K562 (cell line): ENCODE results near the gene SPAG4. TPM values are rescaled to one million over a fixed set of nuclear protein-coding genes. Genes with fewer than 3 reads are reported as not detected.
A peak's percentile ranks its signal among the peaks of the same experiment; 100 is the strongest.

Source experiments
- CHCHD3 ChIP-seq: fragments of 250-450 bp; sonication (Bioruptor Pico); IDR thresholded peaks from 2 replicates; pipeline ENCODE4 v2.1.2; 2022; ENCODE audit warnings: mild to moderate bottlenecking
- DPF2 ChIP-seq: fragments of 450-650 bp; IDR thresholded peaks from 2 replicates; pipeline ENCODE4 v1.6.1; 2016
- ELF2 ChIP-seq: fragments of 250-450 bp; sonication (Bioruptor Pico); IDR thresholded peaks from 2 replicates; pipeline ENCODE4 v1.5.0; 2021; ENCODE audit warnings: mild to moderate bottlenecking
- HCFC1 ChIP-seq: IDR thresholded peaks from 2 replicates; pipeline ENCODE4 v1.6.1; 2012; ENCODE audit warnings: low read depth, low read length, improper control_type of control experiment
- HNRNPUL1 ChIP-seq: fragments of 200-400 bp; formaldehyde crosslinking; IDR thresholded peaks from 2 replicates; pipeline ENCODE4 v1.6.1; 2017; ENCODE audit warnings: low read length
- KDM1A ChIP-seq, 2 experiments: fragments of 450-650 bp; IDR thresholded peaks; 2 replicates each; pipeline ENCODE4 v1.6.1; 2016; ENCODE audit warnings: mild to moderate bottlenecking in 2 of 2
- MAFF ChIP-seq: IDR thresholded peaks from 2 replicates; pipeline ENCODE4 v1.6.1; 2012; ENCODE audit warnings: low read length, improper control_type of control experiment
- POLR2G ChIP-seq: fragments of 200-400 bp; formaldehyde crosslinking; IDR thresholded peaks from 2 replicates; pipeline ENCODE4 v1.6.1; 2017; ENCODE audit warnings: low read depth, mild to moderate bottlenecking, antibody characterized with exemption, low read length, moderate library complexity
- SMAD4 ChIP-seq: fragments of 250-450 bp; sonication (Bioruptor Pico); conservative IDR thresholded peaks from 2 replicates; pipeline ENCODE4 v1.8.0; 2021; ENCODE audit warnings: inconsistent platforms, mild to moderate bottlenecking, moderate library complexity
- TSC22D4 ChIP-seq: fragments of 450-650 bp; IDR thresholded peaks from 2 replicates; pipeline ENCODE4 v1.6.1; 2016; ENCODE audit warnings: missing genetic modification characterization, missing biosample characterization, control low read depth
- ZBTB9 ChIP-seq: fragments of 450-650 bp; formaldehyde crosslinking; IDR thresholded peaks from 2 replicates; pipeline ENCODE4 v1.4.0; 2020; ENCODE audit warnings: mild to moderate bottlenecking, moderate library complexity
- ZNF79 ChIP-seq: fragments of 250-450 bp; sonication (Bioruptor Pico); IDR thresholded peaks from 2 replicates; pipeline ENCODE4 v1.4.0; 2020; ENCODE audit warnings: low read depth, mild to moderate bottlenecking, moderate library complexity
- polyA plus RNA-seq, 8 experiments: library from polyadenylated mRNA; depleted of rRNA in 4 of 8; stranded (reverse) in 5 of 8; unstranded in 3 of 8; fragments of >200 nt; fragmentation: Nextera tagmentation in 2 of 8; fragmentation: Illumina TruSeq in 1 of 8; extraction: Ambion mirVana in 2 of 8; extraction: Trizol in 1 of 8; gene quantifications; 2 replicates each; pipeline versions ENCODE4 v1.2.1 to v1.2.3, GENCODE V29; 2011 to 2014; ENCODE audit warnings: inconsistent platforms in 1 of 8, missing spikeins in 1 of 8
- total RNA-seq, 7 experiments: library from RNA; depleted of rRNA in 6 of 7; stranded (reverse); fragments of >200 nt in 6 of 7; fragmentation: Illumina TruSeq in 2 of 7; extraction: Trizol in 2 of 7; gene quantifications; 2 replicates each; pipeline versions ENCODE4 v1.2.1 to v1.2.3, GENCODE V29; 2011 to 2021; ENCODE audit warnings: low replicate concordance in 1 of 7
- TF ChIP-seq, protein P1 (sequence below): sonication (generic); formaldehyde crosslinking; IDR thresholded peaks from 2 replicates; pipeline ENCODE4 v1.8.1; 2023; ENCODE audit warnings: mild to moderate bottlenecking, missing genetic modification reagents
- TF ChIP-seq, protein P2 (sequence below): fragments of 450-650 bp; conservative IDR thresholded peaks from 2 replicates; pipeline ENCODE4 v1.6.1; 2016; ENCODE audit warnings: missing genetic modification characterization, low read depth, mild to moderate bottlenecking, missing compliant biosample characterization, moderate library complexity
- TF ChIP-seq, protein P3 (sequence below): fragments of 450-650 bp; IDR thresholded peaks from 2 replicates; pipeline ENCODE4 v1.6.1; 2016; ENCODE audit warnings: mild to moderate bottlenecking
- TF ChIP-seq, protein P4 (sequence below): fragments of 250-450 bp; sonication (Bioruptor Pico); IDR thresholded peaks from 2 replicates; pipeline ENCODE4 v1.4.0; 2020; ENCODE audit warnings: mild to moderate bottlenecking, moderate library complexity

Gene SPAG4
- total and polyA plus RNA-seq, 9 of the 15 experiments (the other 6 are each of a cell fraction or from before 2014, with no cell fraction given) = 1.6 to 11.4 (median 4.6) TPM

DNA sequence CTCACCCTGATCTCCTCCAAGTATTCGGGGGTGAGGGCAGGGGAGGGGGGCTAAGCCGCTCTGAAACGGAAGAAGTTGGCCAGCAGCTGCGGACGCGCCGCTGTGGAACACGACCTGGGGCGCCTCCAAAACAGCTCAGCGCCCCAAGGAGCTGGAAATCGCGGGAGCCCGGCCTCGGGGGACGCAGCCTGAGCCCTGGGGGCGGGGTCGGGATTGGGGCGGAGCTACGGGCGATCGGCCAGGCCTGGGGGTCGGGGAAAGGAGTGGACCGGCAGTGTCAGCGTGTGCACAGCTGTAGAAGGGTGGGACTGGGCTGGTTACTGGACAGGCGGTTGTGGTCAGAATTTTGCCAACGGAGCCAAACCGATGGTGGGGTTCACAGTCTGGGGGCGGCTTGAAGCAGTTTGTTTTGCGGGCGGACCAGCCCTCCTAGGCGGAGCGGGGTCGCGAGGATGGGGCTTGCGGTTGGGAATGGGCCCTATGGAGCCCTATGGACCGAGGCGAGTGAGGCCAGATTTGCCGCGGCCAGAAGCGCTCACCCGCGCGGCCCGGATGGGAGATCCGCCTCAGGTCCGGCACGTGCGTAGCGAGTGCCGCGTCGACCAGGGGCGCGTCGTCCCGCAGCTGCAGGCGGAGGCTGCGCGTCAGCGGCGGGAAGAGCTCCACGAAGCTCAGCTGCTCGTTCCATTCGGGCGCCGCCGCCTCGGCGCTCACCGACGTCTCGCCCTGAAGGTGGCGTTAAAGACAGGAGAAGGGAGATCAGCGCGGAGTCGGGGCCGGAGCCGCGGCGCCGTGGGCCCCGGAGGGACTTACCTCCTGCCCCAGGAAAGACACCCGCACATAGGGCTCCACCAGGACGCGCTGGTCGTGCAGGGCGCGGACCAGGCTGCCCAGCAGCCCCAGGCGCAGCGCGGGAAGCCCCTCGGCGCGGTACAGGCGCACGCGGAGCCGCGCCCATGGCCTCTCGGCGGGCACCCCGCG is 14.3 kb upstream of the SPAG4 start (continued):
- TF ChIP-seq, protein P1, sequence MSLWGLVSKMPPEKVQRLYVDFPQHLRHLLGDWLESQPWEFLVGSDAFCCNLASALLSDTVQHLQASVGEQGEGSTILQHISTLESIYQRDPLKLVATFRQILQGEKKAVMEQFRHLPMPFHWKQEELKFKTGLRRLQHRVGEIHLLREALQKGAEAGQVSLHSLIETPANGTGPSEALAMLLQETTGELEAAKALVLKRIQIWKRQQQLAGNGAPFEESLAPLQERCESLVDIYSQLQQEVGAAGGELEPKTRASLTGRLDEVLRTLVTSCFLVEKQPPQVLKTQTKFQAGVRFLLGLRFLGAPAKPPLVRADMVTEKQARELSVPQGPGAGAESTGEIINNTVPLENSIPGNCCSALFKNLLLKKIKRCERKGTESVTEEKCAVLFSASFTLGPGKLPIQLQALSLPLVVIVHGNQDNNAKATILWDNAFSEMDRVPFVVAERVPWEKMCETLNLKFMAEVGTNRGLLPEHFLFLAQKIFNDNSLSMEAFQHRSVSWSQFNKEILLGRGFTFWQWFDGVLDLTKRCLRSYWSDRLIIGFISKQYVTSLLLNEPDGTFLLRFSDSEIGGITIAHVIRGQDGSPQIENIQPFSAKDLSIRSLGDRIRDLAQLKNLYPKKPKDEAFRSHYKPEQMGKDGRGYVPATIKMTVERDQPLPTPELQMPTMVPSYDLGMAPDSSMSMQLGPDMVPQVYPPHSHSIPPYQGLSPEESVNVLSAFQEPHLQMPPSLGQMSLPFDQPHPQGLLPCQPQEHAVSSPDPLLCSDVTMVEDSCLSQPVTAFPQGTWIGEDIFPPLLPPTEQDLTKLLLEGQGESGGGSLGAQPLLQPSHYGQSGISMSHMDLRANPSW (CRISPR knock-in tag) = peak; percentile 76; the same call in 1 of the 2 replicates
- TF ChIP-seq TSC22D4 (tag) (no peak), MAFF (no peak), SMAD4 (peak; percentile 81), HCFC1 (no peak), HNRNPUL1 (no peak), DPF2 (0 out of 2 replicates have a peak, but pooled peaks have one; percentile 15), ZBTB9 (CRISPR knock-in tag) (no peak), POLR2G (peak; percentile 78), CHCHD3 (CRISPR knock-in tag) (no peak), ZNF79 (CRISPR knock-in tag) (no peak), ELF2 (CRISPR knock-in tag) (no peak), KDM1A (IDR thresholded peaks at IDR 0.05) (no peak; a peak in 1 of 4 replicates)
- TF ChIP-seq, protein P2, sequence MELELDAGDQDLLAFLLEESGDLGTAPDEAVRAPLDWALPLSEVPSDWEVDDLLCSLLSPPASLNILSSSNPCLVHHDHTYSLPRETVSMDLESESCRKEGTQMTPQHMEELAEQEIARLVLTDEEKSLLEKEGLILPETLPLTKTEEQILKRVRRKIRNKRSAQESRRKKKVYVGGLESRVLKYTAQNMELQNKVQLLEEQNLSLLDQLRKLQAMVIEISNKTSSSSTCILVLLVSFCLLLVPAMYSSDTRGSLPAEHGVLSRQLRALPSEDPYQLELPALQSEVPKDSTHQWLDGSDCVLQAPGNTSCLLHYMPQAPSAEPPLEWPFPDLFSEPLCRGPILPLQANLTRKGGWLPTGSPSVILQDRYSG (tag) = no peak
- TF ChIP-seq, protein P3, sequence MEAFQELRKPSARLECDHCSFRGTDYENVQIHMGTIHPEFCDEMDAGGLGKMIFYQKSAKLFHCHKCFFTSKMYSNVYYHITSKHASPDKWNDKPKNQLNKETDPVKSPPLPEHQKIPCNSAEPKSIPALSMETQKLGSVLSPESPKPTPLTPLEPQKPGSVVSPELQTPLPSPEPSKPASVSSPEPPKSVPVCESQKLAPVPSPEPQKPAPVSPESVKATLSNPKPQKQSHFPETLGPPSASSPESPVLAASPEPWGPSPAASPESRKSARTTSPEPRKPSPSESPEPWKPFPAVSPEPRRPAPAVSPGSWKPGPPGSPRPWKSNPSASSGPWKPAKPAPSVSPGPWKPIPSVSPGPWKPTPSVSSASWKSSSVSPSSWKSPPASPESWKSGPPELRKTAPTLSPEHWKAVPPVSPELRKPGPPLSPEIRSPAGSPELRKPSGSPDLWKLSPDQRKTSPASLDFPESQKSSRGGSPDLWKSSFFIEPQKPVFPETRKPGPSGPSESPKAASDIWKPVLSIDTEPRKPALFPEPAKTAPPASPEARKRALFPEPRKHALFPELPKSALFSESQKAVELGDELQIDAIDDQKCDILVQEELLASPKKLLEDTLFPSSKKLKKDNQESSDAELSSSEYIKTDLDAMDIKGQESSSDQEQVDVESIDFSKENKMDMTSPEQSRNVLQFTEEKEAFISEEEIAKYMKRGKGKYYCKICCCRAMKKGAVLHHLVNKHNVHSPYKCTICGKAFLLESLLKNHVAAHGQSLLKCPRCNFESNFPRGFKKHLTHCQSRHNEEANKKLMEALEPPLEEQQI = no peak
- TF ChIP-seq, protein P4, sequence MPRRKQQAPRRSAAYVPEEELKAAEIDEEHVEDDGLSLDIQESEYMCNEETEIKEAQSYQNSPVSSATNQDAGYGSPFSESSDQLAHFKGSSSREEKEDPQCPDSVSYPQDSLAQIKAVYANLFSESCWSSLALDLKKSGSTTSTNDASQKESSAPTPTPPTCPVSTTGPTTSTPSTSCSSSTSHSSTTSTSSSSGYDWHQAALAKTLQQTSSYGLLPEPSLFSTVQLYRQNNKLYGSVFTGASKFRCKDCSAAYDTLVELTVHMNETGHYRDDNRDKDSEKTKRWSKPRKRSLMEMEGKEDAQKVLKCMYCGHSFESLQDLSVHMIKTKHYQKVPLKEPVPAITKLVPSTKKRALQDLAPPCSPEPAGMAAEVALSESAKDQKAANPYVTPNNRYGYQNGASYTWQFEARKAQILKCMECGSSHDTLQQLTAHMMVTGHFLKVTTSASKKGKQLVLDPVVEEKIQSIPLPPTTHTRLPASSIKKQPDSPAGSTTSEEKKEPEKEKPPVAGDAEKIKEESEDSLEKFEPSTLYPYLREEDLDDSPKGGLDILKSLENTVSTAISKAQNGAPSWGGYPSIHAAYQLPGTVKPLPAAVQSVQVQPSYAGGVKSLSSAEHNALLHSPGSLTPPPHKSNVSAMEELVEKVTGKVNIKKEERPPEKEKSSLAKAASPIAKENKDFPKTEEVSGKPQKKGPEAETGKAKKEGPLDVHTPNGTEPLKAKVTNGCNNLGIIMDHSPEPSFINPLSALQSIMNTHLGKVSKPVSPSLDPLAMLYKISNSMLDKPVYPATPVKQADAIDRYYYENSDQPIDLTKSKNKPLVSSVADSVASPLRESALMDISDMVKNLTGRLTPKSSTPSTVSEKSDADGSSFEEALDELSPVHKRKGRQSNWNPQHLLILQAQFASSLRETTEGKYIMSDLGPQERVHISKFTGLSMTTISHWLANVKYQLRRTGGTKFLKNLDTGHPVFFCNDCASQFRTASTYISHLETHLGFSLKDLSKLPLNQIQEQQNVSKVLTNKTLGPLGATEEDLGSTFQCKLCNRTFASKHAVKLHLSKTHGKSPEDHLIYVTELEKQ = no peak
